Stimulated activated CD4-positive, alpha-beta T cell treated with anti-CD3 and anti-CD28 coated beads, Interleukin-1b, Interleukin-23, amount 100 ng/mL, for 24 hours (primary cell): ENCODE measurements around the gene ATXN7L1.

Experiments used
- DNase-seq, 4 experiments: peaks; one replicate each; pipeline ENCODE4 v3.0.0-alpha.2; 2020; ENCODE audit warnings: low read depth in 4 of 4, low spot score in 1 of 4

Gene ATXN7L1

DNA sequence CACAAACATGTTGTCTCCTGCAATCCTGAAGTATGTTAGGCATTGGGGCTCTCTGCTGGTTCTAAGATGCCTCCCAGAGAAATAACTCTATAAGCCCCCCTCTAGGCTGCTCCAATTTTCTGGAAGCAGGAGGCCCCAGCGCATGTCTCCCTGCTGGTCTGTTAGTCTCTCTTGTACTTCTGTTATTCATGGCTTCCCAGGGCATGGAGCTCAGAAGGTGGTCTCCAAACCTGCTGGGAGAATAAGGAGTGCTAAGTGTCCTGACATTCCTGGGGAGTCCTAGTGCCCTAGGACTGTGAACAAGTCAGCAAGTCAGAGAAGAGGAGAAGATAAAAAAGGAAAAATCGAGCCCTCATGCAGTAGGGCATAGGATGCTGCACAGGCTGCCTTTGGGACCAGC, 224.6 kb downstream of the ATXN7L1 start:
- no peak for DNase-seq

DNA sequence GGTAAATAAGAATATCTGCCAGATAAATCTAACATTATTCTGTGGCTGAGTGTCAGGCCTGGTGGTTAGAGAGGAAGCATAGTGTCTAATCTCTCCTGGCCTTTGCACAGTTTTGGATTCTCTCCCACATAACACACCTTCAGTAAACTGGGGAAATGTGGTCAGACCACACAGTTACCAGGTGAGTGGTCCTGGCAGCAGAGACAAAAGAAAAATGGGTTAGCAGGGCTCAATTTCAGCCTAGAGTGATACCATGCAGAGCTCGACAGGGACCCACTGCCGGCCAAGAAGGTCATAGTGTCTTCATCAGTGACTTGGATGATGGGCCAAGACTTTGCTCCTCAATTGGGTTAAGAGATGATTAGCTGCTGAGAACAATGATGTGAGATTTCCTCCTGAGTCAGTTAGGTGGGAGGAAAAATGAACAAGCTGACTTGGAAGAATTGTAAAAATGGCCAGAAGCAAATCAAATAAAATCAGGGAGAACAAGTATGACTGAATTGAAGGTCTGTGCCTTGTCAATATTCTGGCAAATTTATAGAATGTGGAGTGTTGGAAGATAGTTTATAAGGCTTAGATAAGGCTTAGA, 225.9 kb downstream of the ATXN7L1 start:
- no peak for DNase-seq

DNA sequence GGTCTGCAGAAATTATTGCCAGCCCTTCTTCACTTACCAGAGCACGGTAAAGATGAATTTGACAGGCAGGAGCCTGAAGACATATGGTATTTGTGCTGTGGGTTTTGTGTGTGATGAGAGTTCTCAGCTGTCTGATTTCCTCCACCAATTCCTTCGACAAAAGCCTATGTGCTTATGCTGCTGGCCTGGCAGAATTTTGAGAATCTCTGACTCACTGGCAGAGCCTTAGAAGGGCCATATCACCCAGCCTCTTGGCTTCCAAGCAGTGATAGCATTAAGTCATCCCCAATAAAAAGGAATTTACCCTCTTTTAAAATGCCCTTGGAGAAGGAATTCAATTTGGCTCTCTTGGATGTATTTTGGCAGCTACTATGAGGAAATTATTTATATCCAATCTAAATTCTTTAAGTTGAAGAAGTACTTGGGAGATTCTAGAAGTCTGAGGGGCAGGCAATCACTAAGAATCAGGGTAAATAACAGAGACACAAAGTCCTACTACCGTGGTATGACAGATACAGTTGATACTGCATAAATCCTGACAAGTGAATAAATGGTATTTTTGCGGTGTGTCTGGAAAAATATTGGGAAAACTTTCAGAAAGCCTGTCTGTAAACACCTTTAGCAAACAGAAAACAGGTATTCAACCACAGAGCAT, 226.5 kb downstream of the ATXN7L1 start:
- DNase-seq, result no peak

DNA sequence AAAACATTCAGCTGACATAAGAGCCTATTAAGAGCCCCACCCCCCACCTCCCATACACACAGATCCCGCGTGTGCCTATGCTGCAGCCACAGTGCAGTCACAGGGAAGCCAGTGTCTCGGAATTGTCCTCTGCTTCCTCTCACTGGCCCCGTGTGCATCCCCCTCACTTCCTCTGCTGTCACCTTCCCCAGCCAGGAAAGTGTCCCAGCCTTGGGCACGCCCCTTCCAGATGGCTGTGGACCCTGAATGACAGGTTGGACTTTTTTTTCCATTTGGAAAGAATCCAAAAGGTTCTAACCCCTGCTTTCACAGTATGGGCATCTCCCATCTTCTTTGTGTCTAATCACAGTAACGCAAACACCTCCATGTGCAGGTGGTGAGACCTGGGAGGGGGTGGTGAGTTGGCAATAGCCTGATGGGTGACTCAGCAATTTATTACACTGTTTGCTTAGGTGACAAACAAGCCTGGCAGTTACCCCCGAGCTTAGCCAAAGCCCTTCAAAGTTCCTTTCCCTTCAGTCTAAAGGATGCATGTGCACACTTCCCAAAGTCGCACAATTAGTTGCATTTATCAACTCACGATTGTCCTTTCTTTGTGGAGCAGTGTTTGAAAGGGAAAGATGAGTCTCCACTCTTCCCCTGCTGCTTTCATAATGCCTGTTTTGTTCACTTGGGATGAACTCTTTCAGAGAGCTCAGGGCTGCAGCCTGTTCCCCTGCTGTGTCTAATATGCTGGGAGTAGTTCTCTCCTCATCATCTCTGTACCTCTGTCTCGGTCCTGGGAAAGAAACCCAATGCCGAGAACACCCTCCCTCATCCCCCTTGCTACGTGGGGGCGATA, 227.6 kb downstream of the ATXN7L1 start:
- no peak for DNase-seq

DNA sequence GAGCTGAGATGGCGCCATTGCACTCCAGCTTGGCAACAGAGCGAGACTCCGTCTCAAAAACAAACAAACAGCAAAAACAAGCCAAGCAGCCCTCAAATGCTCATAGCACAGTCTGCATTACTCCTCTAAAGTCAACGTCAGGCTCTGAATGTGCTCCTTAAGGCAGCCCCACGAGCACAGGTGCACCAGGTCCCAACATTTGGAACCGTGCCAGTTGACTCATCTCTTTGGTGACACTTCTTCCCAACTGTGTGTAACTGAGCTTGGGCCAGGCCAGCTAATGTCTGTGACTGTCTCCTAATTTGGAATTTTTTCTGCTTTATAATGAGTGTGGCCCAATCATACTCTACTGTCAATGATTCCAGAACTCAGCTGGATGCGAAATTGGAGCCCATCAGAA, 228.8 kb downstream of the ATXN7L1 start:
- no peak for DNase-seq

DNA sequence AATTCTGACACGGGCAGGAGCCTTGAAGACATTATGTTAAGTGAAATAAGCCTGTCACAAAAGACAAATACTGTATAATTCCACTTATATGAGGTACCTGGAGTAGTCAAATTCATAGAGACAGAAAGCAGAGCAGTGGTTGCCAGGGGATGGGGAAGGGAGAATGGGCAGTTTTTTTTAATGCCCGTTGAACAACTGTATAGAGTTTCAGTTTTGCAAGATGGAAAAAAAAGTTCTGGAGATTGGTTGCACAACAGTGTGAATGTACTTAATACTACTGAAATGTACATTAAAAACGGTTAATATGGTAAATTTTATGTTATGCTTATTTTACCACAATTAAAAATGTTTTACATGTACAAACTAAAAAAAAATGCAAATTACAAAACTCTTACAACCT, 231.5 kb downstream of the ATXN7L1 start:
- no peak for DNase-seq

DNA sequence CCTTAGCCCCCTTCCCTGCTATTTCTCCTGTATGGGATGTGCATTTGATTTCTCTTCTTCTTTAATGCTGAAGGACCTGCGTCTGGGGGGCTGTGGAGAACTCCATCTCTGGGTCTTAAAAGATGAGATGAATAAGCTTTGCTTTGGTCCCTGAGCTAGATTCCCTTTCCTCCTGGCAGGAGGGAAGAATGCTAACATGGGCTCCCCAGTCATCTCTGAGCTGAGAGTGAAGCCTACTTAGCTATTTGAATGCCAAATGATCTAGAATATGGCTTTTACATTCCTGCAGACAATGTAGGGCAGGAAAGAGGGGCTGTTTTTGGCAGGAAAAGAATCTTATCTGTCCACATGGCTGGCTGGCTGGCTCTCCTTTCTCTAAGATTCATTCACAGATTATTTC, 232.5 kb downstream of the ATXN7L1 start:
- no peak for DNase-seq

DNA sequence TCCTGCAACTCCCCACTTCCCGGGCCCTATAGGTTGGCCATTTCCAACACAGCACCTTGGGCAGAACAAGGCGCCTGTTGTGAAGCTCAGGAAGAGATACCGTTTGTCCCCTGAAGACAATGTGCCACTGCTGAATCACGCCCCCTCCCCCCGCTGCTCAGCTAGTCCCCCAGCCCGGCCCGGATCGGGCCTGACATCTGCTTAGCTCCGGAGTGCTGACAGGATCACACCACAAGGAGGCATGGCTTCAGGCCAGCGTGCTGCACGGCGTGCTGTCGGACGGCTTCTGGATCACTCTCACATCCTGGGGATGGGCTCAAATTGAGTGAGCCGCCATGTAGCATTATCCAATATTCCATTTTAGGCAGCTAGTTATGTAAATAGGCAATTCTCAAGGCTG, 233.0 kb downstream of the ATXN7L1 start:
- no peak for DNase-seq

DNA sequence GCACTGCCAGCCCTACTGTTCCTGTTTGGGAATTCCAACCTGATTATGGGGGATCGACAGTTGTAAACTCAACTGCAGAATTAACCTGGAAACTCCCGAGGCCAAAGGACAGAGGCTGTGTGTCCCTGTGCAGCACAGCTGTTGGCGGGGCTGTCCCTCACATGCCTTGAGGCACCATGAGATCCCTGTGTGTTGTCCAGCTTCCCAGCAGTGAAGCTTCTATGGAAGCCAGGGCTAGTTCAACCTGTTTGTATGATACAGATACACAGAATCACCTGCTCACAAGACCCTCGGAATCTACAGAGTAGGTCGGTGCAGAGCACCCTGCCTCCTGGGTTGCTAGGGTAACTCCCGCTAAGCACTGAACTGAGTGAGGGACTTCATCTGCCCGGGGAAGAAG, 234.1 kb downstream of the ATXN7L1 start:
- no peak for DNase-seq

DNA sequence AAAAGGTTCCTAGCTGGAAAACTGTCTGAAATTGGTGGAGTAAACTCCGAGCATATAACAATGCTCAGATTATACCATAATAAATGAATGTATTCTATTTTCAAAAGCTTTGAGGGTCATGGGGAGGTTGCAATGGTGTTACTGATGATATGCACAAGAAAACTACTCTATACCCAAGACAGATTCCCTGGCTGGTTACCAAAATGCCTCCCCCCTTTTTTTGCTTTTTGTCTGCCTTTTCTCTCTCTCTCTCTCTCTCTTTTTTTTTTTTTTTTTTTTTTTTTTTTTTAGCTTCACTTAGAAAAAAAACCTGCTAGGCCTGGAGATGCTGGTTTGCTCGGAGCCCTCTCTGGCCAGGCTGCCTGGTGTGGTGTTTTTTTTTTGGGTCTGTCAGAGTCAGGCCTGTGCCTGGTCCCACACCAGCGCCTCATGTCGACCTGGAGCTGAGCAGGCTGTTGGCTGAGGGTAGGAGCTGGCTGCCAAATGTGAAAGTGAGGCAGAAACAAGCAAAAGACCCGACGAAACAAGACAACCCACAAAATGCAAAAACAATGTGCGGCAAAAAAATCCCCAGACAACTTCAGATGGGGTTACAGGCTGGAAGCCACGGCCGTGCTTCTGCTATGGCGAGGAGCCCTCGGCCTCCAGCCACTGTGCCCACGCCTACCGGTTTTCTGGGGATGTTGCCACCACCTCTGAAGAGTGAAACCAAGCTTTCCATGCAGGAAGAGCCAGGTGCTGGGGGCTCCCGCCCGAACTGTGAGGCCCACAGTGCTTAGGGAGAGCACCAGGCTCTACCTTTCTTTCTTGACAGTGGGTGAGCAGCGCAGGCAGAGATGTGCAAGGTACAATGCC, 235.2 kb downstream of the ATXN7L1 start:
- DNase-seq, result no peak

DNA sequence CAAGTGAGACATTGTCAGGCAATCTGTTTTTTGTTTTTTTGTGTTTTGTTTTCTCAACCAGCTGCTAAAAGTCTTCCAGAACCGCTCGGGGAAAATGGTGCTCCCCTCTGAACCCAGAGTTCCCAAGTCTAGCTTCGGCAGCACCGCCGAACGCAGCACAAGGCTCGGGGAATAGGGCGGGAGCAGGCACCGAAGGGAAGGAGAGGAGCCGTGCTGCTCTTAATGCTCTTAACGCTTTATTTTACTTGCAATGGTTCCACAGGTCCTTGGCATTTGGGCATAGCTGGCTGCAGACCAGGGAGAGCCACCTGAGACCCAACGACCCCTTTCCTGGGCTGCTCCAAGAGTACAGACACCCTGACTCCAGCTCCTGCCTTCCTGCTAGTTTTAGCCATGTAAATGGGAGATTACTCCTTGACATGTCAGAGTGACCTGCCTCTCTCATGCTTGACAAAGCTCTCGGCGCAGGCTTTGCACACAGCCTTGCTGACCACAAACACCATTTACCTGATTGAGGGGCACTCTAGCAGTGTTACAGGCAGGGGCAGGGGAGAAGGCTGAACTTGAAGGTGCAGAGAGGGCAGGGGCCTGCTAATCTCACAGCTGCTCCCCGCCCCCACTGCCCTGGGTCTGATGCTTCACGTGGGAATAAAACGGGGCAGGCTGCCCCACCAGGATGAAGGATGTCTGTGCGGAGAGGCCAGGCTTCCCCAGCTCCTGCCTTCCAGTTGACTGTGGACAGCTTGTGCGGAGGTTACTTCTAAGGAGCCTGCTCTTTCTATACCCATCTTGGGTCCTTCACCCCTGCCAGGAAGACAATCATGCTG, 236.5 kb downstream of the ATXN7L1 start:
- DNase-seq, result no peak

DNA sequence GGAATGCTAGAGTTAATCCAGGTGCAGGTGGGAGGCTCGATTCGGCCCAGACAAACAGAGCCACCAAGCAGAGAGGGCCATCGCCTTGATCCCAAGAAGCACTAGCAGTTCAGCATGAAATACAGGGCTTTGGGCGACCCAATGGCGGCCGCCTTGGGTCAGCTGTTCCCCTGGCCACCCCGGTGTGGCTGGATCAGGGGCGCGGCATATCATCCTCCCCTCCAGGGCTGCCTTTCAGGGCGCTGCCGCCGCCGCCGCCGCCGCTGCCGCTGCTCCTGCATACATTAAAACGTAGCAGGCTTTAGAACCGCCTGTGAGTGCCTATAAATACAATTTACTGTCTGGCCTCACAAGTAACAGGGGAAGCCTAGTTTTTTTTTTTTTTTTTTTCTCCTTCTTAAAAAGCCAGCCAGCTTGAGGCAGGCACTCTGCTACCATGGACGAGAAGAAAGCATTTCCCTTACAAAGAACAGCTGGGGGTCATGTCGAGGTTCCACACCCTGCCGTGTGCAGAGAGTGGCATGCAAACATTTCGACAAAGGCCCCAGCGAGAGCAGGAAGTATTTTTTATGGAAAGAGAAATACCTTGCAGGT, 237.4 kb downstream of the ATXN7L1 start:
- DNase-seq, result no peak

DNA sequence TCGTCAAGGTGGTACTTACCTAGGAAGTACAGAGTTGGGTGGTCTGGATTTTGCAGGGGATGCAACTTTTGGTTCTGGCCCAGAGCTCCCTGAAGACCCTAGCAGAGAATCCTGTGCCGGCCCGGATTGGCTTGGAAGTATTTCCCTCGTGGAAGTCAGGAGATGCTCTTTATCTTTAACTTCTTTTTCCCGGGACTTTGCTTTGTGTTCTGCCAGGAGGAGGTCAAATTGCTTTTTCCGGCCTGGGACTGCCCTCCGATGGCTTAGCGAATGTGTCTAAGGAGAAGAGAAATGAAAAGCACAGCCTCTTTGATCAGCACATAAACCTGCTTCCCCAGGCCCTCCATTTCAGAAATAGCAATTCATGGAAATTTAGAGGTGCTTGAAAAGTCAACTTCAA, 238.1 kb downstream of the ATXN7L1 start:
- DNase-seq, result no peak

DNA sequence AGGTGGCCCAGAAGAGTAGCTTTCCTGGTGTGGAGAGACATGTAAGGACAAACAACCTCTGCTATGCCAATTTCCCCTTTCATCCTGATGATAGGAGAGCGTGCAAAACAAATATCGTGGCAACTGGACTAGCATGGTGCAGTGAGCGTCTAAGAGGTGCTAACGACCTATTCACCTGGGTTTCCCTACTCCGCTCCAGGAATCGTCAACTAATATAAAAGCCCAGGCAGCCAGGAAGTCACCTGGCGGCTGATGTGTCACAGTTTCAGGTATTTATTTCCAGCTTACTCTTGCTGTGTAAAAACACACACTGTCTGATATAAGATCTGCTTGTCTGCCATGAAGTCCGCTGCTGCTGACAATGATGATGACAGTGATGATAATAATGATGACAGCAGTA, 238.6 kb downstream of the ATXN7L1 start:
- no peak for DNase-seq

DNA sequence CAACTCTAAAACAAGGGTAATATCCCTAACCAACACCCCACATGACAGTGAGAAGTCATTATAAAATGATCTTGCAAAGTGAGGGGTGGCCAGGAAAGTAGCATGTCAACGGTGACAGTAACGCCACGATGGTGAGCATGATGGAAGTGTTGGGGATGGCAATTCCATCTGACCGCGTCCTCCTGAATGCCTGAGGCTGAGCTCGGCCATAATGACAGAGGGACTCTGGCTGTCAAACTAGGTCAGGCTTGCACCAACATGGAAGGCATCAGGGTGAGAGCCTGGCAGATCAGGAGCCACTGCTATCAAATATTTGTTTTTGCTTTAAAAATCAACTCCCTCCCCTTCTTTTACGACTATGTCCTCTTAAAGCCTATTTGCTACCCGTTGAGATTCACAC, 239.4 kb downstream of the ATXN7L1 start:
- DNase-seq, result no peak

DNA sequence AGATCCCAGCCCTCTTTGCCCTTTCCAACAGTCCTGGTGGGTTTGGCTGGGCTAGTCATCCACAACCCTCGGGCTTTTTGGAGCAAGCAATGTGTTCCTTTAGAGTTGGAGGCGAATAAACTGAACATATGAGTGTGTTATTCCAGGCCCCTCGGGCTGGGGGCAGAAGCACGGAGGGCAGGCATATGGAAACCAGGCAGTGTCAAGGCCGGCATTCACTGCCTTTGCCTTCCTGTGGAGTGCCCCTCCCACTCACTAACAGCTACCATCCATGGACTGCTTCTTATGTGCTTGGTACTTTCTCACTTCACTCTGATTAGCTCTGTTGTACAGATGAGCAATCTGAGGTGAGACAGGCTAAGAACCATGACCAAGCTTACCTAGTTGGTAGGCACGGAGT, 241.2 kb downstream of the ATXN7L1 start:
- DNase-seq, result no peak

DNA sequence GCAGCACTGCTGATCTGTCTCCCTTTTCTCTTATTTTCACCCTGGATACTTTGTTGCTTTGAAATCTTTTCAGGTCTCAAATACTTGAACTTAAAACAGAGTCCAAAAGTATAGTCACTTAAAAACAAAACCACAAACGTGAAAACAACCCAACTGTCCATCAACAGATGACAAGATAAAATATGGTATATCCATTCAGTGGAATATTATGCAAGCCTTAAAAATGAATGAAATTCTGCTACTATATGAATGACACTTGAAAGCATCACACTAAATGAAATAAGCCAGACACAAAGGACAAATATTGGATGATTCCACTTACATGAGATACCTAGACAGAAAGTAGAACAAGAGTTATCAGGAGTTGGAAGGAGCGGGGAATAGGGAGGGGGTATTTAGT, 250.4 kb downstream of the ATXN7L1 start:
- no peak for DNase-seq

DNA sequence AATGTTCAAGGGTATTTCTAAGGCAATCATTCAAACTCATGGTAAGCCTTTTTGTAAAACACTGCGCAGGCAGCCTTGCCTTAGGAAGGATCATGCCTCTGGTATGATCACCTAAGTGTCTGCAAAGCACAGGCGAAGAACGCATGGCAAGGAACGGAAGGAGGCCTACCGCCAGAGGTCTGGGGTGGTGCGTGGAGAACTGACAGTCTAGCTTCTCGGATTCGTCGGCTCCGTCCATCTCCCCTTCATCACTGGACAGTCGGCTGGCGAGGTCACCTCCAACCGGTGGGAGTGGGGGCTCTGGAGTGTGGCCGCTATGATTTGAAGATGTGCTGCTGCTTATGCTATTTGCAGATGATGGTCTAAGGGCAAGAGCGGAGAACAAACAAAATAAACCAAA, 252.5 kb downstream of the ATXN7L1 start:
- DNase-seq, result no peak

DNA sequence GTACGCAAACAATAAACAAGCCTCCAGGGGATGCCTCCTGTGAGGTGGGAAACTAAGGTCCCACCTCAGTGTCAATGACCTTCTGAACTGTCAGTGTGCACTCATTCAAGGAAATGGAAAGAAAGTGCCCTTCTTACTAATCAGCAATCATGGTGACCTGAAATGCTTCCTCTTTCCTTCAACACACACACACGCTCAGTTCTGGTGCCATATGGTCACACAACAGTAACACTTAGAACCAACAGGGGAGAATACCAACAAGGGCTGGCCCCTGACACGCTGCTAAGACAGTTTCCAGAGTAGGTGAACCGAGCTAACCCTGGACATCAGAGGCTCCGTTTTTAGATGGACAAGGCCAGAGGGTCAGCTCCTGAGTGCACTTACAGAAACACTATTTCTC, 253.0 kb downstream of the ATXN7L1 start:
- no peak for DNase-seq

DNA sequence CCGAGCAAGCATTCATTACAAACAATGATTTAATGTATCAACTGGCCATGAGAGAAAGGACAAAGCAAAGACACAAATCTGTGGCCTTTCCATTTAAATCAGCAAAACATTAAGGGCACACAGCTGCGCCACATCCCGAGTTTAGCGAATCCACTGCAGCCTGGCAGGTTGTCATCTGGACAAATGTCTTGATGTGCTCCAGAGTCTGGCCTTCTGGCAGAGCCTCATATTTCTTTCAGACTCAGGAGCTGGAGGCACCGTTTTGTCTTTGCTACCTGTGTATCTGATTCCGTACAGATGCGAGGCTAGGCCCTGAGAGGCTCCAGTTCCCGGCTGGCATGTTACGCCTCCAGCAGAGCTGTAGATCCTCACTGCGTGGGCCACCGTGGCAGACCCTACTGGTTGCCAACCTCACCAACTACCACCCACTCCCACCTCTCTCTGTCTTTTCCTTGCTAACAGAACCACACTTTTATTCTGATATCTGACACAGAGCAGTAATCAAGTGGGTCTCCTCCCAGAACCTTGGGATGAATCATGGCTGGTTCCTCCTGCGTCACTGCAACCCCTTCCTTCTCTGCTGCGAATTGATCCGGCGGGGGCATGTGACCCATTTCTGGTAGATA, 254.2 kb downstream of the ATXN7L1 start:
- no peak for DNase-seq
